GM18861 (cell line): ENCODE results near the gene IFNA5.

Experiments used
- ATAC-seq: cut with Tn5 transposase; IDR thresholded peaks from one replicate; pipeline ENCODE4 v1.9.1; 2021; ENCODE audit not compliant: unreplicated experiment

IFNA5 gene

DNA sequence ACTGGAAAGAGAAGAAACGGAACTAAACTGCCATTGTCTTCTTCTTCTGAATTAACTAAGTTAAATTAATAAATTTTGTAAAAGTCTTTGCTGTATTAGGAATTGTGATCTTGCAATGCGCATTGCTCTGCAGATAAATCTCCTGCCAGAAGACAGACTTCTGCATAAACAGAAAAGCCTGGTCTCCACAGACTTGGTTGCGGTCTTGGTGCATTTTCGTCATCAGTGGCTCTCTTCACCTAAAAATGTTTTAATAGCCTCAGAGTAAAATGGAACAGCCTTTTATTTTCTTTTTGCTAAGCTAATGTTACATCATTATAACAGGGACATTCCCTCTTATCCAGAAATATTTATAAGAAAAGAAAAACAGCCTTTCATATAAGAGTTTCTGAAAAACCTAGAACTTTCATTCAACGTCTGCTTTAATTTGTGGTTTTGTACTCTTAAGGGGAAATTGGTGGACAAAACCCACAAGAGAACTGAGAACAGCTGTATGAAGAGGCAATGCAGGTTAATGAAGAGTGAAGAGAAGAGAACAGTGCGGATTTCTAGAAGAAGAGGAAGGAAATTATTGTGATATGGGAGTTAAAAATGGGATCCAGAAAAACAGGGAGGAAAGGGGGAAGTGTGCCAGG lies 10.1 kb downstream of the IFNA5 start:
- peak; percentile 60 for ATAC-seq

GRCh38 chr9:21294364-21294774 lies 10.7 kb downstream of the IFNA5 start:
- peak; percentile 64 for ATAC-seq

GRCh38 chr9:21289848-21290247 lies 15.3 kb downstream of the IFNA5 start:
- ATAC-seq = no peak

- ATAC-seq = no peak
These were observed 17.8 kb downstream of the IFNA5 start for GRCh38 chr9:21287280-21287679.

GRCh38 chr9:21286659-21287058 lies 18.5 kb downstream of the IFNA5 start:
- no peak for ATAC-seq

DNA sequence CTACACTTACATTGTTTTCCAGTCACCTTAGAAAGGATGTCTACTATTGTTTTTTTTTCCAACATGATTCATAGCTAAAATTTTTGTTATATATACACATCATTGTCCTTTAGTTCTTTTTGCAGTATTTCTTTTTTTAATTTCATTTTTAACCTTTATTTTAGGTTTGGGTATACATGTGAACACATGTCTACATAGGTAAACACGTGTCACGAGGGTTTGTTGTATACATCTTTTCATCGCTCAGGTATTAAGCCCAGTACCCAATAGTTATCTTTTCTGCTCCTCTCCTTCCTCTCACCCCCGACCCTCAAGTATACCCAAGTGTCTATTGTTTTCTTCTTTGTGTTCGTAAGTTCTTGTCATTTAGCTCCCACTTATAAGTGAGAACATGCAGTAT lies 19.0 kb downstream of the IFNA5 start:
- ATAC-seq = no peak

GRCh38 chr9:21281275-21281674 lies 23.8 kb downstream of the IFNA5 start:
- ATAC-seq = no peak

- ATAC-seq = no peak
These were observed 36.8 kb downstream of the IFNA5 start for GRCh38 chr9:21268347-21268657.

DNA sequence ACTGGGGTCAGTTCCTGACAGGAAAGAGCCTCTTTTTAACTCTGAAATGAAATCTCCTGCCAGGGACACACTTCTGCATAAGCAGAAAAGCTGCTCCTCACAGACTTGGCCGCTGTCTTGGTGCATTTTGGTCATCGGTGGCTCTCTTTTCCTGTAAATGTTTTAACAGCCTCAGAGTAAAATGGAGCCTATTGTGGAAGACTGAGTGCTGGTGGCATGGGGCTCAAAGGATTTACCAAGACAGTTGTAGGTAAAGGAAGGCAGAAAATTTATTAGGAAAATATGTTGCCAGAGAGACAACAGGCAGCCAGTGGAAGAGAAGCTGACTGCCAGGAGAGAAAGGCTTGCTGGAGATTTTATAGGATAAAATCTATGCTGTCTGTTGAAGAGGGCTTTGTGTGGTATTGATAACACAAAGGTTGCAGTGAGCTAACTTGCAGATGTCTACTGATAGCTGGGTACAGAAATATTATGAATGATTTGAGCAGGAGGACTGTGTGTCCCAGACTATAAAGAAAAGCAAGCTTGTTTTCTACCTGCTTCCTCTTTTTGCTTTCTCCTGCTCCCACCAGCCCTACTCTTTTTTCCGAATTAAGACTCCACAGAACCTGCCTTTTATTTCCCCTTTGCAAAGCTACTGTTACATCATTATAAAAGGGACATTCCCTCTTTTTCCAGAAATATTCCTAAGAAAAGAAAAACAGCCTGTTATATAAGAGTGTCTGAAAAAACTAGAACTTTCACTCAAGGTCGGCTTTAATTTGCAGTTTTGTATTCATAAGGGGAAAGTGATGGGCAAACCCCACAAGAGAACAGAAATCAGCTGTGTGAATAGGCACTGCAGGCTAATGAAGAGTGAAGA lies 37.4 kb downstream of the IFNA5 start:
- ATAC-seq = peak; percentile 48

DNA sequence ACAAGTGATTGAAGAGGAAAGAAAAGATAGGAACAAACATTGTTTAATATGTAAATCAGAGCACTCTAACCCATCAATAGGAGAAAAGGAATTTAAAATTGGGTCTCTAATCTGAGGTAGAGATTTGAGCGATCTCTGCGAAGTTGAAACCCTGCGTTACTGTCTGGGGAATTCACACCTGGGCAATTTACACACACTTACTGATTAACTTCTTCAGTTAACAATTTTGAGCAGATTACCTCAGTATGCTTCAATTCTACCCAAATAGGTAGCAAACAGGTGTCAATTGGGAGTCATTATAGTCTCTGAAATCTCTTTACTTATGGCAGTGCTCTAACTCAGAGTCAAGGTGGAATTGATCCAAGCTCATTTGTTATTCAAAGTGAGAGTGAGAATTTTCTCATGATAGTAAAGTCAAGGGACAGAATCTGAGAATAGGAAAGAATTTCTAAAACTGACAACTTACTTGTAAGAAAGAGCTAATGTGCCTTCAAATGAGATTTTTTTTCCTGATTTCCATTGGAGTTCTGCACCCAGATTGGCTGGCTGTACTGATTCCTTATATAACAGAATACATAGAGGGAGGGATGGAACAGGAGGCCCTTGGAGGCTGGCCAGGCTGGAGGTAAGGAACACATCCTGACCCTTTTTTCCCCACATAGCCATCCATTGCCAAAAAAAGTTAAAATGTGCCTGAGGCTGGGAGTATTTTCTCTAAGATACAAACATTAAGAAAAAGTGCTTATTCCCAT lies 38.2 kb downstream of the IFNA5 start:
- peak; percentile 45 for ATAC-seq

DNA sequence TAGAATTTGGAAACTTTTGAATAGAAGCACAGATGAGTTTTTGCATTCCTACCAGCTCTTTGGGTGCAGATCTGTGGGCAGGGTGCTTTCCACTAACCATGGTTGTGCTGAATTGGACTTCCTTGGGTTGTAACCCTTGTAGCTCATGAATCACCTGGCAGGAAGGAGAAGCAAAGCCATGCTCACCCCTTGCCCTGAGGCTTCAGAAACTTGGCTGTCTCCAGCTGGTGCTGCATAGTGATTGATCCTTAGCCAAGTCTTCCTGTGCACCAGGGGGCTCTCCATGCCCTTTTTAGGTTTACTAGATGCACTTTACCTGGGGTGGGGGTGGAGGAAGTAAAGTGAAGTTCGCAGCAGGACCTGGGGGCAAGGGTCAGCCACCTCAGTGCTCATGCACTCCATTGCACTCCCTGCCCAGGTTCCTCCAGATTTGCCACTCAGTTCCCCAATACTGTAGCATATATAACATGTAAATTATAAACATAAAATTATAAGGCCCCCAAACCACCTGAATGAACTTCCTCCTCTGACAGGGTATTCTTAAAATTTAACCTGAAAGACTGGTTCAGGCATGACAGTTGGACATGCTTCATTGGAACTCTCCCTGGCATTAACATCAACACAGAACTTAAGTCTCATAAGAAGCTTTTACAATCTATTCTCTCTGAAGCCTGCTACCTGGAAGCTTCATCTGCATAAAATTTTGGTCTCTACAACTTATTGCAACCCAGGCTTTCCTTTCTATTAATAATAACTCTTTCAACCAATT lies 39.5 kb downstream of the IFNA5 start:
- peak; percentile 44 for ATAC-seq

DNA sequence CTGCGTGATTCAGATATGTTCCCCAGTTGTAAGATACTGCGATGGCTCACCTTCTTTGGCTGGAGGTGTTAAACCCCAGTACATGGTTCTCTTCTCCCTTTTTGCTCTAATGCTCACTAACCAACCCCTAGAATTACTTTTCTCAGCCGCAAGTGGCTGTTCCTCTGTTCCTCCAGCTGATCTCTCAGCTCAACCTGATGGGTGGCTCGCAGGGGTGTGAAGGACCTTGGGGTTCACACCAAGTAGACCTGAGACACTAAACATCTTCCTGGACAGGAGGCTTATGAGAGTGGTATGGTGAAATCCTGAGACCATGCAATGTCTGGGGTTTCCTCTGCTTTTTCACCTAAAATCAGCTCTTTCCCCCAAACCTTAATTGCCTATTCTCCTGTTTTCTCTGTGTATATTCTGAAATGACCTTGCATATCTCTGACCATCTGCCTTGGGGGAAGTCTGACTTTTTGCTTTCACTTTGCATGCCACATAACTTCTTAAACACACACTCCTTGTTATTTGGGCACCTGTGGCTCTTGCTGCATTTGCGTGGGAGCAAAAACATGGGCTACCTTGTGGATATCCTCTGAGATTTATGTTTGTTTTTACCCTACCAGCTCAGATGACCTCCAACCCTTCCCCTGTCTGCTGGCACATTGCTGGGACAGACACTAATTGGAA lies 49.4 kb downstream of the IFNA5 start:
- ATAC-seq = peak; percentile 45
